ENCODE data around the gene BFAR. TPM values are rescaled to one million over a fixed set of nuclear protein-coding genes. Genes with fewer than 3 reads are reported as not detected.
A peak's percentile ranks its signal among the peaks of the same experiment; 100 is the strongest.
"Not testable (repeated sequence)": the region's sequence is repeated elsewhere in the genome, so short reads cannot be mapped to it uniquely, and the experiment has no call there.

The BFAR gene
- total and polyA plus RNA-seq, 2 donors from 2014 or later: 35.3 to 53.7 TPM

DNA sequence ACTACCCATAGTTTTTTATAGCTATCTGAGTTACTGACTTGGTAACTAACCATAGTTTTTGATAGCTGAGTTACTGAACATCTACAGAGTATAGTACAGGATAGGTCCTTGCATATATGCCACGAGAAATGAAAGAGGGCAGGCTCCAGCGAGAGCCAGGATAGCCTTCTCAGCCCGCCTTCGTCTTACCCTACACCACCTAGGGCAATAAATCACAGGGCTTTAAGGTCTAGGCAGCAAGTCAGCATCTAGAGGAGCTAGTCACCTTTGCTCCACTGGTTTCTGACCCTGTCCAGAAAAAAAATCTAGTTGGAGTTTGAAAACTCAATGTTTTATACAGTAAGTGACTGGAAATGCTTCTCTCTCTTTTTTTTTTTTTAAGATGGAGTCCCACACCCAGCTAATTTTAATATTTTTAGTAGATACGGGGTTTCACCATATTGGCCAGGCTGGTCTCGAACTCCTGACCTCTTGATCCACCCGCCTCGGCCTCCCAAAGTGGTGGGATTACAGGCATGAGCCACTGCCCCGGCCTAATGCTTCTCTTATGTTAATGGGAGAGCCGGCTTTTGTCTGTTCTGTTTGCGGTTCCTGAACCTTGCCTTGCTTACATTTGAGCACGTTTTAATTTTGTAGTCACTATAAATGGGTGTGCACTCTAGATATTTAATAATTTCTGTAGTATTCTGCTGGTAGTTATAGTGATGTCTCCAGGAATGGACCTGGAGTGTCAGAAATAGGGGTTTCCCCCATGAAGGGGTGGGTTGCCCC is 2.8 kb downstream of the BFAR start:
- Histone ChIP-seq H3K27me3 (ENCODE audit: control insufficient read depth, insufficient read depth, low read length) (no peaks in the 10 kb centered on the region), H3K4me1 (ENCODE audit: control insufficient read depth in 2 of 3, insufficient read depth in 2 of 3, low read depth in 1 of 3, low read length in 3 of 3) (peaks cover 0 to 27% (median 15%) of the 10 kb centered on the region in 3 donors), H3K36me3 (ENCODE audit: control insufficient read depth in 2 of 3, insufficient read depth in 3 of 3, low read length in 3 of 3) (peaks cover 0 to 2% (median 2%) of the 10 kb centered on the region in 3 donors), H3K27ac (ENCODE audit: low read depth in 2 of 2, low read length in 2 of 2) (peak overlapping the region in 1 of 2 donors; percentile 34), H3K4me3 (ENCODE audit: low read length in 3 of 3) (peak overlapping the region in 1 of 3 donors; percentile 32), H3K9me3 (ENCODE audit: control insufficient read depth in 2 of 3, insufficient read depth in 1 of 3, low read length in 3 of 3) (no peaks in the 10 kb centered on the region), H3K9ac (ENCODE audit: low read length in 3 of 3) (no peak overlapping the region)
- FAIRE-seq: no peak
- TF ChIP-seq, protein P1, sequence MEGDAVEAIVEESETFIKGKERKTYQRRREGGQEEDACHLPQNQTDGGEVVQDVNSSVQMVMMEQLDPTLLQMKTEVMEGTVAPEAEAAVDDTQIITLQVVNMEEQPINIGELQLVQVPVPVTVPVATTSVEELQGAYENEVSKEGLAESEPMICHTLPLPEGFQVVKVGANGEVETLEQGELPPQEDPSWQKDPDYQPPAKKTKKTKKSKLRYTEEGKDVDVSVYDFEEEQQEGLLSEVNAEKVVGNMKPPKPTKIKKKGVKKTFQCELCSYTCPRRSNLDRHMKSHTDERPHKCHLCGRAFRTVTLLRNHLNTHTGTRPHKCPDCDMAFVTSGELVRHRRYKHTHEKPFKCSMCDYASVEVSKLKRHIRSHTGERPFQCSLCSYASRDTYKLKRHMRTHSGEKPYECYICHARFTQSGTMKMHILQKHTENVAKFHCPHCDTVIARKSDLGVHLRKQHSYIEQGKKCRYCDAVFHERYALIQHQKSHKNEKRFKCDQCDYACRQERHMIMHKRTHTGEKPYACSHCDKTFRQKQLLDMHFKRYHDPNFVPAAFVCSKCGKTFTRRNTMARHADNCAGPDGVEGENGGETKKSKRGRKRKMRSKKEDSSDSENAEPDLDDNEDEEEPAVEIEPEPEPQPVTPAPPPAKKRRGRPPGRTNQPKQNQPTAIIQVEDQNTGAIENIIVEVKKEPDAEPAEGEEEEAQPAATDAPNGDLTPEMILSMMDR (IDR thresholded peaks at IDR 0.05; ENCODE audit: borderline replicate concordance, extremely low read depth, insufficient read depth): no peak
- DNase-seq: no peak
- intact Hi-C loops (cut with DNase I): no loop called here

DNA sequence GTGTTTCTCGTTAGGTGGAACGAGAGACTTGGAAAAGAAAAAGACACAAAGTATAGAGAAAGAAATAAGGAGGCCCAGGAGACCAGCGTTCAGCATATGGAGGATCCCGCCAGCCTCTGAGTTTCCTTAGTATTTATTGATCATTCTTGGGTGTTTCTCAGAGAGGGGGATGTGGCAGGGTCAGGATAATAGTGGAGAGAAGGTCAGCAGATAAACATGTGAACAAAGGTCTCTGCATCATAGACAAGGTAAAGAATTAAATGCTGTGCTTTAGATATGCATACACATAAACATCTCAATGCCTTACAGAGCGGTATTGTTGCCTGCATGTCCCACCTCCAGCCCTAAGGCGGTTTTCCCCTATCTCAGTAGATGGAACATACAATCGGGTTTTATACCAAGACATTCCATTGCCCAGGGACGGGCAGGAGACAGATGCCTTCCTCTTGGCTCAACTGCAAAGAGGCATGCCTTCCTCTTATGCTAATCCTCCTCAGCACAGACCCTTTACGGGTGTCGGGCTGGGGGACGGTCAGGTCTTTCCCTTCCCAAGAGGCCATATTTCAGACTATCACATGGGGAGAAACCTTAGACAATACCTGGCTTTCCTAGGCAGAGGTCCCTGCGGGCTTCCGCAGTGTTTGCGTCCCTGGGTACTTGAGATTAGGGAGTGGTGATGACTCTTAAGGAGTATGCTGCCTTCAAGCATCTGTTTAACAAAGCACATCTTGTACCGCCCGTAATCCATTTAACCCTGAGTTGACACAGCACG is 3.6 kb downstream of the BFAR start:
- intact Hi-C loops (cut with DNase I); H3K9ac ChIP-seq (ENCODE audit: low read length in 3 of 3); FAIRE-seq; H3K4me3 ChIP-seq (ENCODE audit: low read length in 3 of 3); H3K9me3 ChIP-seq (ENCODE audit: control insufficient read depth in 2 of 3, insufficient read depth in 1 of 3, low read length in 3 of 3); H3K27ac ChIP-seq (ENCODE audit: low read depth in 2 of 2, low read length in 2 of 2); H3K36me3 ChIP-seq (ENCODE audit: control insufficient read depth in 2 of 3, insufficient read depth in 3 of 3, low read length in 3 of 3); H3K27me3 ChIP-seq (ENCODE audit: control insufficient read depth, insufficient read depth, low read length): not testable (repeated sequence)
- peak in 1 of 5 donors; percentile 19 for DNase-seq
- H3K4me1 ChIP-seq (ENCODE audit: control insufficient read depth in 2 of 3, insufficient read depth in 2 of 3, low read depth in 1 of 3, low read length in 3 of 3): peaks cover 0 to 27% (median 15%) of the 10 kb centered on the region in 3 donors

DNA sequence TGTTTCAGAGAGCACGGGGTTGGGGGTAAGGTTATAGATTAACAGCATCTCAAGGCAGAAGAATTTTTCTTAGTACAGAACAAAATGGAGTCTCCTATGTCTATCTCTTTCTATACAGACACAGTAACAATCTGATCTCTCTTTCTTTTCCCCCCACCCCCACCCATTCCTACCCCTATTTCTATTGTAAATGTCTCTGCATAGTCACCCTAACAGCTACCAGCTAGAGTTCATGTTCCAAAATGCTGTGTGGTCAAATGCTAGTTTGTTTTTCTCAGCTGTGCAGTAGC is 4.1 kb downstream of the BFAR start:
- DNase-seq; H3K4me3 ChIP-seq (ENCODE audit: low read length in 3 of 3); H3K36me3 ChIP-seq (ENCODE audit: control insufficient read depth in 2 of 3, insufficient read depth in 3 of 3, low read length in 3 of 3); H3K9me3 ChIP-seq (ENCODE audit: control insufficient read depth in 2 of 3, insufficient read depth in 1 of 3, low read length in 3 of 3); FAIRE-seq; H3K27ac ChIP-seq (ENCODE audit: low read depth in 2 of 2, low read length in 2 of 2); H3K9ac ChIP-seq (ENCODE audit: low read length in 3 of 3); H3K27me3 ChIP-seq (ENCODE audit: control insufficient read depth, insufficient read depth, low read length); intact Hi-C loops (cut with DNase I): not testable (repeated sequence)
- H3K4me1 ChIP-seq (ENCODE audit: control insufficient read depth in 2 of 3, insufficient read depth in 2 of 3, low read depth in 1 of 3, low read length in 3 of 3): peaks cover 0 to 24% (median 14%) of the 10 kb centered on the region in 3 donors

DNA sequence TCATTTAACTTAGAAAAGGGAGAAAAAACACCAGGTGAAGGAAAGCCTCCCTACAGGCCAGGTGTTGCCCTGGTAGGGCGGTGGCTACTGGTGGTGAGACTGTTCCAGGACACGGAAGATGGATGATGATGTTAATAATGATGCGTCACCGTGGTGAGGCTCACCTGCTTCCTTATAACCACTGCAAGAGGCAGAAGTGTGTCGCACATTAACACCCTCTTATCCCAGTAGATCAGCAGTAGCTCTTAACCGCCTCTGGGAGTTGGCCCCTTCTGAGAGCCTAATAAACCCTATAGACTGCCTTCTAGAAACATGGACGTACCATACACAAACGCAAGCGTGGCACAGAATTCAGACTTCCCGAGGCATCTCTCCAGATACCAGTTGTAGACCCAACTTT is 7.8 kb downstream of the BFAR start:
- no peak overlapping the region for H3K9ac ChIP-seq (ENCODE audit: low read length in 3 of 3)
- FAIRE-seq (no peak), DNase-seq (no peak)
- no peak overlapping the region for H3K4me3 ChIP-seq (ENCODE audit: low read length in 3 of 3)
- H3K27me3 ChIP-seq (ENCODE audit: control insufficient read depth, insufficient read depth, low read length): no peaks in the 10 kb centered on the region
- no peaks in the 10 kb centered on the region for H3K9me3 ChIP-seq (ENCODE audit: control insufficient read depth in 2 of 3, insufficient read depth in 1 of 3, low read length in 3 of 3)
- intact Hi-C loops (cut with DNase I): no loop called here
- H3K27ac ChIP-seq (ENCODE audit: low read depth in 2 of 2, low read length in 2 of 2): no peak overlapping the region
- H3K36me3 ChIP-seq (ENCODE audit: control insufficient read depth in 2 of 3, insufficient read depth in 3 of 3, low read length in 3 of 3): peaks cover 2 to 14% (median 11%) of the 10 kb centered on the region in 3 donors
- peaks cover 0 to 7% (median 0%) of the 10 kb centered on the region in 3 donors for H3K4me1 ChIP-seq (ENCODE audit: control insufficient read depth in 2 of 3, insufficient read depth in 2 of 3, low read depth in 1 of 3, low read length in 3 of 3)
- TF ChIP-seq, protein P1 (IDR thresholded peaks at IDR 0.05; ENCODE audit: borderline replicate concordance, extremely low read depth, insufficient read depth): no peak
